Panc1 (cell line): ENCODE data around the gene BNIP5.

Experiments used
- SIN3A ChIP-seq: IDR thresholded peaks from 2 replicates; pipeline ENCODE4 v1.6.1; 2012; ENCODE audit warnings: low read depth, mild to moderate bottlenecking, low read length, moderate library complexity, borderline replicate concordance; ENCODE audit not compliant: insufficient read depth
- TF ChIP-seq, protein P1 (sequence below): fragments of 450-650 bp; IDR thresholded peaks from 2 replicates; pipeline ENCODE4 v1.5.1; 2017; ENCODE audit warnings: mild to moderate bottlenecking

- TF ChIP-seq, protein P1, sequence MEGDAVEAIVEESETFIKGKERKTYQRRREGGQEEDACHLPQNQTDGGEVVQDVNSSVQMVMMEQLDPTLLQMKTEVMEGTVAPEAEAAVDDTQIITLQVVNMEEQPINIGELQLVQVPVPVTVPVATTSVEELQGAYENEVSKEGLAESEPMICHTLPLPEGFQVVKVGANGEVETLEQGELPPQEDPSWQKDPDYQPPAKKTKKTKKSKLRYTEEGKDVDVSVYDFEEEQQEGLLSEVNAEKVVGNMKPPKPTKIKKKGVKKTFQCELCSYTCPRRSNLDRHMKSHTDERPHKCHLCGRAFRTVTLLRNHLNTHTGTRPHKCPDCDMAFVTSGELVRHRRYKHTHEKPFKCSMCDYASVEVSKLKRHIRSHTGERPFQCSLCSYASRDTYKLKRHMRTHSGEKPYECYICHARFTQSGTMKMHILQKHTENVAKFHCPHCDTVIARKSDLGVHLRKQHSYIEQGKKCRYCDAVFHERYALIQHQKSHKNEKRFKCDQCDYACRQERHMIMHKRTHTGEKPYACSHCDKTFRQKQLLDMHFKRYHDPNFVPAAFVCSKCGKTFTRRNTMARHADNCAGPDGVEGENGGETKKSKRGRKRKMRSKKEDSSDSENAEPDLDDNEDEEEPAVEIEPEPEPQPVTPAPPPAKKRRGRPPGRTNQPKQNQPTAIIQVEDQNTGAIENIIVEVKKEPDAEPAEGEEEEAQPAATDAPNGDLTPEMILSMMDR: no peak
- TF ChIP-seq SIN3A: no peak
Observed at GRCh38 chr6:36343109-36343680, 6.5 kb upstream of the BNIP5 start.
